Breast epithelium (tissue), 4 donors: ENCODE results near the gene EHF. TPM values are rescaled to one million over a fixed set of nuclear protein-coding genes. Genes with fewer than 3 reads are reported as not detected.

Source experiments
- DNase-seq, 2 donors: peaks; one replicate each; pipeline ENCODE4 v3.0.0-alpha.2; 2019; ENCODE audit warnings: low spot score in 2 of 2
- H3K27ac ChIP-seq, 2 donors: fragments of 200-600 bp; sonication (generic) in 1 of 2; one replicate each; pipeline ENCODE4 v1.5.1; 2016 to 2019; ENCODE audit warnings: mild to moderate bottlenecking in 1 of 2
- H3K27me3 ChIP-seq, 2 donors: fragments of 200-600 bp; sonication (generic) in 1 of 2; one replicate each; pipeline versions ENCODE4 v1.5.1 to v1.6.0; 2017 to 2019; ENCODE audit warnings: control low read depth in 1 of 2, mild to moderate bottlenecking in 1 of 2
- H3K36me3 ChIP-seq: fragments of 200-600 bp; one replicate; pipeline ENCODE4 v1.5.1; 2019
- H3K4me1 ChIP-seq, 2 donors: fragments of 200-600 bp; sonication (generic); one replicate each; pipeline ENCODE4 v1.5.1; 2016 to 2019; ENCODE audit warnings: control low read depth in 1 of 2
- H3K4me3 ChIP-seq, 3 donors: fragments of 200-600 bp; sonication (generic); 1 replicate in 2 of 3; 2 replicates in 1 of 3; pipeline ENCODE4 v1.5.1; 2016 to 2019; ENCODE audit warnings: mild to moderate bottlenecking in 3 of 3, moderate library complexity in 2 of 3
- H3K9me3 ChIP-seq, 2 donors: fragments of 200-600 bp; sonication (generic) in 1 of 2; one replicate each; pipeline ENCODE4 v1.5.1; 2016 to 2019; ENCODE audit warnings: control low read depth in 1 of 2
- POLR2A ChIP-seq: fragments of 450-650 bp; IDR thresholded peaks from one replicate; pipeline ENCODE4 v1.6.1; 2016; ENCODE audit warnings: antibody characterized with exemption, mild to moderate bottlenecking, moderate library complexity
- POLR2AphosphoS5 ChIP-seq, 3 donors: sonication (generic); formaldehyde crosslinking; IDR thresholded peaks; one replicate each; pipeline ENCODE4 v1.6.1; 2017; ENCODE audit warnings: antibody characterized with exemption in 3 of 3
- intact Hi-C: fragments of 100-400 bp; cut with DNase I; formaldehyde crosslinking; loops from one replicate; pipeline ENCODE4 v1.15.1; 2023; ENCODE audit warnings: low total_unique reads
- total RNA-seq, 3 donors: library from RNA; depleted of rRNA; stranded (reverse); fragments of >200 nt; gene quantifications; one replicate each; pipeline ENCODE4 v1.1.0, GENCODE V29; 2016
- TF ChIP-seq, protein P1 (sequence below), 3 donors: fragments of 450-650 bp; IDR thresholded peaks; one replicate each; pipeline ENCODE4 v1.5.1; 2016 to 2017; ENCODE audit warnings: antibody characterized with exemption in 3 of 3, mild to moderate bottlenecking in 3 of 3, moderate library complexity in 3 of 3

The EHF gene
- total RNA-seq, 3 donors from 2014 or later, result 0.16 to 392 (median 132) TPM

DNA sequence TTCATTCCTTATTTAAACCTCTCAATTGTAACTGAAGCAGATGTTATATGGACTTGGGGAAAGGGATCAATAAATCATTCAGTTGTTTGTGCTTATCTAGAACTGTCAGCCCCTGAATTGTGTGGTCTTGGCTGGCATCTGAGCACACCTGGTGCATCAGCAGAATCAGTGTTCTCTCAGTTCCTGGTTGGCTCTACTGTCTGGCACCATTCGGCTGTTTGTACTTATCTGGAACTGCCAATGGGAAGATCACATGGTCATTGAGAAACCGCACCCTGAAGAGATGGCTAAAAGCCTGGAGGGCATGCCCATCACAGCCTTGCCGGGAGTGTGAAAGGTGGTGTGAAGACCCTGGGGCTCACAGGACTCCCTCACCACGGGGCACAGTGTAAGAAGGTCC lies 37.1 kb upstream of the EHF start:
- H3K4me1 ChIP-seq, result peaks cover 0 to 10% of the 10 kb centered on the region in 2 donors
- no peak overlapping the region for H3K4me3 ChIP-seq
- no peak for DNase-seq
- intact Hi-C loops, result loop anchor here (10.0 kb wide), 1 partner anchor 301 kb away; no protein-coding TSS in a partner anchor
- TF ChIP-seq, protein P1, sequence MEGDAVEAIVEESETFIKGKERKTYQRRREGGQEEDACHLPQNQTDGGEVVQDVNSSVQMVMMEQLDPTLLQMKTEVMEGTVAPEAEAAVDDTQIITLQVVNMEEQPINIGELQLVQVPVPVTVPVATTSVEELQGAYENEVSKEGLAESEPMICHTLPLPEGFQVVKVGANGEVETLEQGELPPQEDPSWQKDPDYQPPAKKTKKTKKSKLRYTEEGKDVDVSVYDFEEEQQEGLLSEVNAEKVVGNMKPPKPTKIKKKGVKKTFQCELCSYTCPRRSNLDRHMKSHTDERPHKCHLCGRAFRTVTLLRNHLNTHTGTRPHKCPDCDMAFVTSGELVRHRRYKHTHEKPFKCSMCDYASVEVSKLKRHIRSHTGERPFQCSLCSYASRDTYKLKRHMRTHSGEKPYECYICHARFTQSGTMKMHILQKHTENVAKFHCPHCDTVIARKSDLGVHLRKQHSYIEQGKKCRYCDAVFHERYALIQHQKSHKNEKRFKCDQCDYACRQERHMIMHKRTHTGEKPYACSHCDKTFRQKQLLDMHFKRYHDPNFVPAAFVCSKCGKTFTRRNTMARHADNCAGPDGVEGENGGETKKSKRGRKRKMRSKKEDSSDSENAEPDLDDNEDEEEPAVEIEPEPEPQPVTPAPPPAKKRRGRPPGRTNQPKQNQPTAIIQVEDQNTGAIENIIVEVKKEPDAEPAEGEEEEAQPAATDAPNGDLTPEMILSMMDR (IDR thresholded peaks at IDR 0.05), result no peak
- TF ChIP-seq POLR2AphosphoS5 (IDR thresholded peaks at IDR 0.05) (no peak), POLR2A (no peak)
- H3K27me3 ChIP-seq, result peaks cover 0 to 2% of the 10 kb centered on the region in 2 donors
- H3K36me3 ChIP-seq, result no peaks in the 10 kb centered on the region
- peak overlapping the region in 1 of 2 donors; percentile 58 for H3K27ac ChIP-seq
- no peaks in the 10 kb centered on the region for H3K9me3 ChIP-seq

DNA sequence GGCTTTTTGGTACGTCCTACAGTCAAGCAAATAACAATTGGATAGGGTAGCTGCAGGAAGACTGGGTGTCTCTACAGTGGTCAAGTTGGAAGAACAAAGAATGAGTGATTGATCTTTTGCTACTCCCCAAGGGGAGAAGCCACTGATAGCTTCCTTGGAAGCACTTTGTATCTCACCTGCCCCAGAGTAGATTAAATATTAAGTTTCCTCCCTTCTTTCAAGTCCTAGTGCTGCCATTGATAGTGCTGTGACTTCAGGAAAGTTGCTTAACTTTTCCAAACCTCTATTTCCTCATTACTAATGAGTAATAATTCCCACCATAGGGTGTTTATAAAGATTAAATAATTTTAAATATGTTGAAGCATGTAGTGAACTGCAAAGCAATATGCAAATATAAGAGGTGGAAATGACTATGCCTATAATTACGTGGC lies 35.6 kb upstream of the EHF start:
- intact Hi-C loops, result loop anchor here (10.0 kb wide), 1 partner anchor 299 kb away; no protein-coding TSS in a partner anchor
- TF ChIP-seq POLR2AphosphoS5 (IDR thresholded peaks at IDR 0.05) (no peak), POLR2A (no peak)
- TF ChIP-seq, protein P1 (IDR thresholded peaks at IDR 0.05), result no peak
- H3K4me3 ChIP-seq, result no peak overlapping the region
- H3K27ac ChIP-seq, result peak overlapping the region; percentile 40 to 50
- H3K27me3 ChIP-seq, result no peaks in the 10 kb centered on the region
- H3K36me3 ChIP-seq, result no peaks in the 10 kb centered on the region
- peaks cover 0 to 10% of the 10 kb centered on the region in 2 donors for H3K4me1 ChIP-seq
- no peak for DNase-seq
- H3K9me3 ChIP-seq, result no peaks in the 10 kb centered on the region

DNA sequence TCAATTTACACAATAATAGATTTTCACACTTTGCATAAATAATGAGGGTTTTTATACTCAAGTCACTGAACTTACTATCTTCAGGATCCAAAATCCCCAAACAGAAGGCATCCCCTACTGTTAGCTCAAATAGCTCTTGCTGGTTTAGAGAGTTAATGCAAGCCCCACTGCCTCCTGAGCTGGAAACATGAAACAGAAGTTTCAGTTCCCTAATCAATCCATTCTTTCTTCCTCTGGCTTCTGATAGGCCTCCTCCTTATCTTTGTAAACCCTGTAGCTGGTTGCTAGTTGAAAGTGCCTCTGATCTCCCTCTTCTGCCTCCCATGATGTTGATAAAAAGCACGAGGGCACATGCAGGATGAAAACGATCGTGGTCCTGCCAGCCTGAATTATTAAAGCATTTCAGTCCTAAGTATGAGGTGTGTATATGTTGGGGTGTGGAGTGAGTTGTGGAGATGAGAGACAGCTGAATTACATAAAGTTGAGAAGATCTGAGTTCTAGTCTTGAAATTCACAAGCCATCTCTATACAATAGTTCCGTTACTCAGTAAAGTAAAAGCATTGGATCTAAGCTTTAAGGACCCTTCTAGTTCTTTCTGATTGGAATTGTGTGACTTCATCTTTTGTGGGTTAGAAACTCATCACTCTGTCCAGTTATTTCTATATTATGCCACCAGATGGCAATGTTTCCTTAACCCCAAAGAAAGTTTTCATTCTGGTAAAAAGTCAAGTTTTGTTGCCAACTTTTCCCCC lies 35.0 kb upstream of the EHF start:
- intact Hi-C loops, result loop anchor here (10.0 kb wide), 1 partner anchor 299 kb away; no protein-coding TSS in a partner anchor
- H3K27me3 ChIP-seq, result no peaks in the 10 kb centered on the region
- H3K36me3 ChIP-seq, result no peaks in the 10 kb centered on the region
- H3K27ac ChIP-seq, result peak overlapping the region; percentile 48 to 63
- peaks cover 0 to 10% of the 10 kb centered on the region in 2 donors for H3K4me1 ChIP-seq
- no peaks in the 10 kb centered on the region for H3K9me3 ChIP-seq
- TF ChIP-seq, protein P1 (IDR thresholded peaks at IDR 0.05), result peak; percentile 71 to 88 (median 75)
- TF ChIP-seq POLR2AphosphoS5 (IDR thresholded peaks at IDR 0.05), result no peak
- DNase-seq, result no peak
- H3K4me3 ChIP-seq, result peak overlapping the region in 2 of 3 donors; percentile 12 to 34

DNA sequence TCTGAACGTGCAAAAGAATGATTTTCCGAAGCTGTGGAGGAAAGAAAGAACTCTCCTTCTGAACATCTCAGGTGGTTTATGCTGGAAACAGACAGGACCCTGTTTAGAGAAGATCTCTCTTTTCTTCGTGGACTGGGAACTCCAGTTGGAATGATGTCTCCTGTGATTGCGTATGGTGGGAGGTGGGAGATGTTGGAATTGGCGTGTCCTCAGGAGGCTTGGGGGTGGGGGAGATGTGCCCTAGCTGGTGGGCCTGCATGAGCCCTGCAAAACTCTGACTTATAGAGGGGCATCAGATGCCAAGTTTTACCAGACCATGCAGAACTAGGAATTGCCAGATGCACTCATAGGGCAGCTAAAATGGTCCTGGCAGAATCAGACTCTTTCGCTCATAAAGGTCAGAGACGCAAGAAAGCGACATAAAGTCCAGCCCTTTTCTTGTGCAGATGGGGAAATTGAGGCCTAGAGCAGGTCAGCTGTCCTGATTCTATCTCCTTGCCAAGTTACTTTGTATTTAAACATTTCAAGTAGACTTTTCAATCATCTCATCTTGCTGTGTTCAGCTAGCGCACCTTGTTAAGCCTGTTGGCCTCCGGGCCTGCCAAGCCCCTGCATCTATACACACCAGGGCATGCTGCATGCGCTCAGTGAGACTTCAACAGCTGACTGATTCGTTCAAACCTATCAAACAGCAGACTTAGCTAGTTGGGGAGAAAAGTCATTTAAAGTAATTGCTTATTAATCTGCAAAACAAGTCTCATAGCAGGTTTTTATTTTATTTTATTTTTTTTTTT lies 34.2 kb upstream of the EHF start:
- H3K4me3 ChIP-seq, result peak overlapping the region in 2 of 3 donors; percentile 12 to 34
- intact Hi-C loops, result loop anchor here (10.0 kb wide), 1 partner anchor 298 kb away; no protein-coding TSS in a partner anchor
- H3K4me1 ChIP-seq, result peaks cover 0 to 10% of the 10 kb centered on the region in 2 donors
- no peaks in the 10 kb centered on the region for H3K27me3 ChIP-seq
- no peaks in the 10 kb centered on the region for H3K36me3 ChIP-seq
- no peak for DNase-seq
- H3K27ac ChIP-seq, result no peak overlapping the region
- TF ChIP-seq POLR2AphosphoS5 (IDR thresholded peaks at IDR 0.05) (no peak), POLR2A (no peak)
- TF ChIP-seq, protein P1 (IDR thresholded peaks at IDR 0.05), result no peak
- no peaks in the 10 kb centered on the region for H3K9me3 ChIP-seq
